Measurements from ENCODE around the gene ZG16B. TPM values are rescaled to one million over a fixed set of nuclear protein-coding genes. Genes with fewer than 3 reads are reported as not detected.

ZG16B gene
- polyA plus RNA-seq, 2 donors = 0.77 to 1.1 TPM

DNA sequence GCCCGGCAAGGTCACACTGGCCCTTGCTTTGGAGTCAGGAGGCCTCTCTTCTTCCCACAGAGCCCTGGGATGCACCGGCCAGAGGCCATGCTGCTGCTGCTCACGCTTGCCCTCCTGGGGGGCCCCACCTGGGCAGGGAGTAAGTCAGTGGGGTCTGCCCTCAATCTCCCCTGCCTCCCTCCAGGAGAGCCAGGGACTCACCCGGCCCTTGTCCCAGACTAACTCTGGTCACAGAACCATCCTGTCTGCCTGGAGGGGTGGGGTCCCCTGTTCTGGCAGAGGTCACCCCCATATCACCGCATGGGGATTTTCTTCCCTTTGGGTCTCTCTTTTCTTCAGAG lies 222 bp downstream of the ZG16B start:
- WGBS, 2 donors = 61 to 78% methylated on average over 5 of the region's 5 CpGs
- H3K36me3 ChIP-seq (ENCODE audit: control insufficient read depth in 2 of 2, insufficient read depth in 2 of 2, low read length in 1 of 2) = no peaks in the 10 kb centered on the region
- peaks cover 0 to 3% of the 10 kb centered on the region in 2 donors for H3K4me1 ChIP-seq (ENCODE audit: control insufficient read depth in 2 of 2, insufficient read depth in 2 of 2, low read length in 1 of 2)
- H3K4me3 ChIP-seq (ENCODE audit: low read depth in 1 of 2, low read length in 2 of 2) = no peak overlapping the region
- H3K9me3 ChIP-seq (ENCODE audit: control insufficient read depth in 2 of 2, insufficient read depth in 1 of 2, low read depth in 1 of 2, low read length in 1 of 2) = no peaks in the 10 kb centered on the region
- H3K27ac ChIP-seq (ENCODE audit: low read depth in 2 of 2, low read length in 1 of 2) = no peak overlapping the region
- no peaks in the 10 kb centered on the region for H3K27me3 ChIP-seq (ENCODE audit: control insufficient read depth in 1 of 2, insufficient read depth in 2 of 2, low read length in 2 of 2)

DNA sequence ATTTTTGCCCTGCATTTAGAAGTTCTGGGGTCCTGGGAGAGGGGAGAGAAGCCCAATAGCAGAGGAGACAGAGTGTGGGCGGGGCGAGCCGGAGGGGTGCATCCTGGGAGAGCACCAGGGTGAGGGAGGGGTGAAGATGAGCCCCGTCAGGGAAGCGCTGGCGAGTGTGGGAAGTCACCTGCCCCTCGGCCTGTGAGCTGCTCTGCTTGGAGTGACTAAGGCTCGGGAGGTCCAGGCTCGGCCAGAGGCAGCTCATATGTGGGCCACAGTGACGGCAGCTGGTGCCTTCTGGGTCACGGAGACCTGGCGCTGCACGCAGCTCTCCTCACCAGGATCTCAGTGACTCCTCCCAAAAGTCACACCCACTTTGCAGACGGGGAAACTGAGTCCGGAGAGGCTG lies 1.1 kb downstream of the ZG16B start:
- Histone ChIP-seq H3K9me3 (ENCODE audit: control insufficient read depth in 2 of 2, insufficient read depth in 1 of 2, low read depth in 1 of 2, low read length in 1 of 2) (no peaks in the 10 kb centered on the region), H3K27ac (ENCODE audit: low read depth in 2 of 2, low read length in 1 of 2) (no peak overlapping the region), H3K4me3 (ENCODE audit: low read depth in 1 of 2, low read length in 2 of 2) (no peak overlapping the region), H3K27me3 (ENCODE audit: control insufficient read depth in 1 of 2, insufficient read depth in 2 of 2, low read length in 2 of 2) (no peaks in the 10 kb centered on the region), H3K4me1 (ENCODE audit: control insufficient read depth in 2 of 2, insufficient read depth in 2 of 2, low read length in 1 of 2) (peaks cover 0 to 9% of the 10 kb centered on the region in 2 donors), H3K36me3 (ENCODE audit: control insufficient read depth in 2 of 2, insufficient read depth in 2 of 2, low read length in 1 of 2) (no peaks in the 10 kb centered on the region)
- WGBS, 2 donors = 77 to 81% methylated on average over 15 of the region's 15 CpGs

DNA sequence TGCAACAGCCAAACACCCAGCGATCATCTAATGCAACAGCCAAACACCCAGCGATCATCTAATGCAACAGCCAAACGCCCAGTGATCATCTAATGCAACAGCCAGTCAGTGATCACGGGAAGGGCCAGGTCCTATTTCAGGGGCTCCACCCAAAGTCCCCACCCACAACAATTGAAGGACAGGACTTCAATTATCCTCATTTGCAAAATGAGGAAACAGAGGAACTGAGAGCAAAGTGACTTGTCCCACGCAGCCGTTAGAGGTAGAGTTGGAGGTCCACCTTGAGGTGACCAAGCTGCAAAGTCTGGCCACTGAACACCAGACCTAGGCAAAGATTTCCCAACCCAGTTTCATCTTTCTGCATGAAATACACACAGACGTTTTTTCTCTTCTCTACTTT lies 3.7 kb downstream of the ZG16B start:
- Histone ChIP-seq H3K27me3 (ENCODE audit: control insufficient read depth in 1 of 2, insufficient read depth in 2 of 2, low read length in 2 of 2) (no peaks in the 10 kb centered on the region), H3K9me3 (ENCODE audit: control insufficient read depth in 2 of 2, insufficient read depth in 1 of 2, low read depth in 1 of 2, low read length in 1 of 2) (no peaks in the 10 kb centered on the region), H3K4me1 (ENCODE audit: control insufficient read depth in 2 of 2, insufficient read depth in 2 of 2, low read length in 1 of 2) (peaks cover 0 to 6% of the 10 kb centered on the region in 2 donors), H3K4me3 (ENCODE audit: low read depth in 1 of 2, low read length in 2 of 2) (no peak overlapping the region), H3K36me3 (ENCODE audit: control insufficient read depth in 2 of 2, insufficient read depth in 2 of 2, low read length in 1 of 2) (no peaks in the 10 kb centered on the region), H3K27ac (ENCODE audit: low read depth in 2 of 2, low read length in 1 of 2) (no peak overlapping the region)
- WGBS, 2 donors = 71 to 75% methylated on average over 7 of the region's 7 CpGs

DNA sequence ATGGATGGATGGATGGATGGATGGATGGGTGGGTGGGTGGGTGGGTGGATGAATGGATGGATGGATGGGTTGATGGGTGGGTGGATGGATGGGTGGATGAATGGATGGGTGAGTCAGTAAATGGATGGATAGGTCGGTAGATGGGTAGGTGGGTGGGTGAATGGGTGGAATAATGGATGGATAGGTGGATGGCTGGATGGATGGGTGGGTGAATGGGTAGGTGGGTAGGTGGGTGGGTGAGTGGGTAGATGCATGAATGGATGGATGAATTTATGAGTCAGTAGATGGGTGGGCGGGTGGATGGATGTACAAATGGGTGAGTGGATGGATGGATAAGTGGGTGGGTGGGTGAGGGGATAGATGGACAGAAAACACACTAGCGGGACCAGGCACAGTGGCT lies 4.9 kb downstream of the ZG16B start:
- Histone ChIP-seq H3K27me3 (ENCODE audit: control insufficient read depth in 1 of 2, insufficient read depth in 2 of 2, low read length in 2 of 2) (no peaks in the 10 kb centered on the region), H3K27ac (ENCODE audit: low read depth in 2 of 2, low read length in 1 of 2) (no peak overlapping the region), H3K4me3 (ENCODE audit: low read depth in 1 of 2, low read length in 2 of 2) (no peak overlapping the region), H3K9me3 (ENCODE audit: control insufficient read depth in 2 of 2, insufficient read depth in 1 of 2, low read depth in 1 of 2, low read length in 1 of 2) (no peaks in the 10 kb centered on the region), H3K4me1 (ENCODE audit: control insufficient read depth in 2 of 2, insufficient read depth in 2 of 2, low read length in 1 of 2) (peaks cover 0 to 6% of the 10 kb centered on the region in 2 donors), H3K36me3 (ENCODE audit: control insufficient read depth in 2 of 2, insufficient read depth in 2 of 2, low read length in 1 of 2) (no peaks in the 10 kb centered on the region)
- WGBS, 2 donors = 93% methylated on average over 3 of the region's 3 CpGs

DNA sequence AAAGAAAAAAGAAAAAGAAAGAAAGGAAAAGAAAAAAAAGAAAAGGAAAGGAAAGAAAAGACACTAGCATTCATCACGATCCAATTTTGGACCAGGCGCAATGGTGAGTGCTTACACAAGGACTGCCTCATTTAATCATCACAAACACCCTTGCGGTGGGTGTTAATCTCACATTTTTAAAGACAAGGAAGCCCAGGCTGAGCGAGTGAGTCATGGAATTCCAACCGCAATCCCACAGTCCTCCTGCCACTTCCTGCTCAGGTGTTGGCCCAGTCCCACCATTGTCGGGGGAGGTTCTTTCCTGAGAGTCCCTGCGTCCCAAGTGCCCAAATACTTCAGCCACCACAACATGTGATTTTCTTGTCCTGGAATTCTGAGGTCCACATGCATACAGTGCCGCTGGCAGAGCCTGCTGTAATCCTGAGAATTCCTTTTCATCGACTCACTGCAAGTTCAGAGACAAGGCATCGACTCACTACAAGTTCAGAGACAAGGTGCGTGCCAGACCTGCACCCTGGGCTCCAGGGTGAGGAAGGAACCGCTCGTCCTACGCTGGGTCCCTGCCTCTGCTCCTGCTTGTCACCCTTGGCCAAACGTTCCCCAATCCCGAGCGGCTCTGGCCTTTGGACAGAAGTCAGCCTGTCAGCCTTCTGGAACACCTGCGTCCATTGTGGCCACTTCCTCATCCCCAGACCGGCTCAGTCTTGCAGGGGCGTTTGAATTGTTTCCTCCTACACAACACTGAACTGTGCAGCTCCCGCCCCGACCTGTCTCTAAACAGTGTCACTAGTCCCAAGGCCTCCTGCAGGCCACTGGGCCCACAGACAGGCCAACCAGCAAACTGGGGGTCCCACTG lies 5.8 kb downstream of the ZG16B start:
- peak overlapping the region; percentile 29 to 62 for H3K27ac ChIP-seq (ENCODE audit: low read depth in 2 of 2, low read length in 1 of 2)

DNA sequence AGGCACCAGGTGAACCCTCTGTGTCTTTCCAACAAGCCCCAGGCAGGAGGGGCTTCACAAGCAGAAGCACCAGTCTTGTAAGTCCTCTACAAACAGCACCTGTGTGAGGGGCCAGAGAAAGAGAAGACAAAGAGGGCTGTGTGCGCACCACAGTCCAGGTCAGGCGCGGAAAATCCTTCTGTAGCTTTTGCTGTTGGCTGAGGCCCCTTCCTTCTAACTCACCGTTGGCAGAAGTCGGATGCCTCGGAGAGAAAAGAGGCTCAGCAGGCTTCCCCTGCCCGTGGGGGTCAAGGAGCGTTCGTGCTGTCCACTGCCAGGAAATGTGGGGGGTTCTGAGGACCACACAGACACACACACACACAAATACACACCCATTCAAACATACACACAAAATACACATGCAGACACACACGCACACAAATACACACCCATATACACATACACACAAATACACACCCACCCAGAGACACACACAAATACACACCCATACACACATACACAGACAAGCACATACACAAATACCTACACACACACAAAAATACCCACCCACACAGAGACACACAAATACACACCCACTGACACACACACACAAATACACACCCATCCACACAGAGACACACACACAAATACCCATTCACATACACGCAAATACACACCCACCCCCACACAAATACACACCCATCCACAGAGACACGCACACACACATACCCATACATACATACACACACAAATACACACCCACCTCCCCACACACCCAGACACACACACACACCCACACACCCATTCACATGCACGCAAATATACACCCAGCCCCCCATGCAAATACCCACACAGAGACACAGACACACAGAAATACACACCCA lies 6.8 kb downstream of the ZG16B start:
- Histone ChIP-seq H3K27ac (ENCODE audit: low read depth in 2 of 2, low read length in 1 of 2) (no peak overlapping the region), H3K4me3 (ENCODE audit: low read depth in 1 of 2, low read length in 2 of 2) (no peak overlapping the region), H3K36me3 (ENCODE audit: control insufficient read depth in 2 of 2, insufficient read depth in 2 of 2, low read length in 1 of 2) (no peaks in the 10 kb centered on the region), H3K9me3 (ENCODE audit: control insufficient read depth in 2 of 2, insufficient read depth in 1 of 2, low read depth in 1 of 2, low read length in 1 of 2) (no peaks in the 10 kb centered on the region), H3K4me1 (ENCODE audit: control insufficient read depth in 2 of 2, insufficient read depth in 2 of 2, low read length in 1 of 2) (peaks cover 3 to 6% of the 10 kb centered on the region in 2 donors), H3K27me3 (ENCODE audit: control insufficient read depth in 1 of 2, insufficient read depth in 2 of 2, low read length in 2 of 2) (no peaks in the 10 kb centered on the region)
- whole genome bisulfite sequencing, 2 donors = 68 to 74% methylated on average over 13 of the region's 13 CpGs

More for the DNA sequence above, 5.8 kb downstream of the ZG16B start:
- Histone ChIP-seq H3K27me3 (ENCODE audit: control insufficient read depth in 1 of 2, insufficient read depth in 2 of 2, low read length in 2 of 2) (no peaks in the 10 kb centered on the region), H3K4me3 (ENCODE audit: low read depth in 1 of 2, low read length in 2 of 2) (no peak overlapping the region), H3K9me3 (ENCODE audit: control insufficient read depth in 2 of 2, insufficient read depth in 1 of 2, low read depth in 1 of 2, low read length in 1 of 2) (no peaks in the 10 kb centered on the region), H3K4me1 (ENCODE audit: control insufficient read depth in 2 of 2, insufficient read depth in 2 of 2, low read length in 1 of 2) (peaks cover 0 to 6% of the 10 kb centered on the region in 2 donors), H3K36me3 (ENCODE audit: control insufficient read depth in 2 of 2, insufficient read depth in 2 of 2, low read length in 1 of 2) (no peaks in the 10 kb centered on the region)
- WGBS, 2 donors = 33 to 39% methylated on average over 22 of the region's 22 CpGs

DNA sequence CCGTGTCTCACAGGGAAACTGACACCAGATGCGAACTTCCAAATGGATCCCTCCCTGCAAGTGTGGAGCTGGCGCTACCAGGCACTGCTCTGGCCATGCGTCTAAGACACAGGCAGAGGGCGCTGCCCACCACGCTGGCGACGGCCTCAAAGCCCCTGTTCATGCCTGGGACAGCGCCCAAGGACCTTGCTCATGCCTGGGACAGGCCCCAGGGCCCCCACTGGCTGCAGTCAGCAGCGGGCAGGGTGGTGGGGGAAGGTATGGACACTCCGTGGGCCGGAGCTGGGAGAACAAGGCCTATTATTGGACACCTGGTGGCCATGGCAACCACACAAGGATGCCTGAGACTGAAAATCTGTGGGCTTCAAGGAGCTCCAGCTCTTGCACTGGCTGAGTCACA lies 8.8 kb downstream of the ZG16B start:
- no peaks in the 10 kb centered on the region for H3K9me3 ChIP-seq (ENCODE audit: control insufficient read depth in 2 of 2, insufficient read depth in 1 of 2, low read depth in 1 of 2, low read length in 1 of 2)
- H3K27me3 ChIP-seq (ENCODE audit: control insufficient read depth in 1 of 2, insufficient read depth in 2 of 2, low read length in 2 of 2) = no peaks in the 10 kb centered on the region
- H3K36me3 ChIP-seq (ENCODE audit: control insufficient read depth in 2 of 2, insufficient read depth in 2 of 2, low read length in 1 of 2) = no peaks in the 10 kb centered on the region
- WGBS, 2 donors = 4 to 8% methylated on average over 12 of the region's 12 CpGs
- H3K27ac ChIP-seq (ENCODE audit: low read depth in 2 of 2, low read length in 1 of 2) = no peak overlapping the region
- peaks cover 3 to 12% of the 10 kb centered on the region in 2 donors for H3K4me1 ChIP-seq (ENCODE audit: control insufficient read depth in 2 of 2, insufficient read depth in 2 of 2, low read length in 1 of 2)
- no peak overlapping the region for H3K4me3 ChIP-seq (ENCODE audit: low read depth in 1 of 2, low read length in 2 of 2)

DNA sequence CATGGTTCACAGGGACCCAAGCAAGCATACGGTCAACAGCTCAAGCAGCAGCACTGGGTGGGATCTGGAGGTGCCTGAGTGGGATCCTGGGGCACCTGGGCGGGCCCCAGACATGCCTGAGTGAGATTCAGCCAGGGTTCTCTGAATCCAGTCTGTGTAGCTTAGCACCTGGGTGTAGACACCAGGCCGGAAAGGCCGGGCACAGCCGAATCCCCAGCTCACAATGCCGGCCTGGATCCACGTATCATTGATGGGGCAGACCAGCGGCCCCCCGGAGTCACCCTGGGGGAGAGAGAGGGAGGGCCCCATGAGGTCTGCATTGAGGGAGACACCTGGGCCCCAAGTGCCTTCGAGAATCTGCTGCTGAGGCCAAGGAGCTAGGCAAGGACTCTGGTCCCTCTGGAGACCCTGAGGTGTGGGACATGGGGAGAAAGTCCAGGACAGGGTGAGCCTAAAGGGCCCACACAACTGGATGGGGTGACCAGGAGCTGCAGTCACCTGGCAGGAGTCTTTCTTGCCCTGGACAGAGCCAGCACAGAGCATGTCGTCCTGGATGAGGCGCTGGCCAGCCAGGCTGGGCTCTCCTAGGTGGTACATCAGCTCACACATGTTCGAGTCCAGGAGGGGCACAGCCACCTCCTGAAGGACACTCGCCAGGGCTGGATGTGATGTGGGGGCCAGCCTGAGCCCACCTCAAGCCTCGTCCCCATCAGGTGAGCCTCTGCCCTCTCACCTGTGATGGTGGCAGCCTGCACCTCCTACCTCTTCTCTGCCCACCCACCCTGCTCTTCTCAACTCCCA lies 9.7 kb downstream of the ZG16B start:
- 85 to 88% methylated on average over 15 of the region's 15 CpGs for WGBS, 2 donors
- H3K27me3 ChIP-seq (ENCODE audit: control insufficient read depth in 1 of 2, insufficient read depth in 2 of 2, low read length in 2 of 2) = no peaks in the 10 kb centered on the region
- H3K4me1 ChIP-seq (ENCODE audit: control insufficient read depth in 2 of 2, insufficient read depth in 2 of 2, low read length in 1 of 2) = peaks cover 3 to 12% of the 10 kb centered on the region in 2 donors
- no peak overlapping the region for H3K4me3 ChIP-seq (ENCODE audit: low read depth in 1 of 2, low read length in 2 of 2)
- H3K36me3 ChIP-seq (ENCODE audit: control insufficient read depth in 2 of 2, insufficient read depth in 2 of 2, low read length in 1 of 2) = no peaks in the 10 kb centered on the region
- H3K27ac ChIP-seq (ENCODE audit: low read depth in 2 of 2, low read length in 1 of 2) = no peak overlapping the region
- H3K9me3 ChIP-seq (ENCODE audit: control insufficient read depth in 2 of 2, insufficient read depth in 1 of 2, low read depth in 1 of 2, low read length in 1 of 2) = no peaks in the 10 kb centered on the region

DNA sequence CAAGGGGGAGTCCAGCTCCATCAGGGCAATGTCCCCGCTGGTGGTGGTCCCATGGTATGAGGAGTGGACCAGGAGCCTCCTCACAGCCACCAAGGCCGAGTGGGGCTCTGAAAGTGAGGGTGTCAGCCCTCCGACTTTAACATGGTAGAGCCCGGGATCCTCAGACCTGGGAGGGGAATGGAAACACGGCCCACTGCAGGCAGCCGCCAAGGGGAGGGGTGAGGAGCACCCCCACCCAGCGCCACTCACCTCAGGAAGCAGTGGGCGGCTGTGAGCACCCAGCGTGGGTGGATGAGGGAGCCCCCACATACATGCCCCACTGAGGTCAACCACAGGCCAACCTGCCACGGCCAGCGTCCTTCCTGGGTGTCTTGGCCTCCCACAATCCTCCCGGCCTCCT lies 10.8 kb downstream of the ZG16B start:
- Histone ChIP-seq H3K36me3 (ENCODE audit: control insufficient read depth in 2 of 2, insufficient read depth in 2 of 2, low read length in 1 of 2) (no peaks in the 10 kb centered on the region), H3K4me3 (ENCODE audit: low read depth in 1 of 2, low read length in 2 of 2) (no peak overlapping the region), H3K4me1 (ENCODE audit: control insufficient read depth in 2 of 2, insufficient read depth in 2 of 2, low read length in 1 of 2) (peaks cover 3 to 9% of the 10 kb centered on the region in 2 donors), H3K9me3 (ENCODE audit: control insufficient read depth in 2 of 2, insufficient read depth in 1 of 2, low read depth in 1 of 2, low read length in 1 of 2) (no peaks in the 10 kb centered on the region), H3K27ac (ENCODE audit: low read depth in 2 of 2, low read length in 1 of 2) (no peak overlapping the region), H3K27me3 (ENCODE audit: control insufficient read depth in 1 of 2, insufficient read depth in 2 of 2, low read length in 2 of 2) (no peaks in the 10 kb centered on the region)
- 77 to 82% methylated on average over 11 to 12 of the region's 12 CpGs for WGBS, 2 donors
